Lung (tissue), 12 donors: ENCODE measurements around the gene GABRR1. TPM values are rescaled to one million over a fixed set of nuclear protein-coding genes. Genes with fewer than 3 reads are reported as not detected.

Source experiments
- ATAC-seq: fragments of 200-7000 bp; cut with Tn5 transposase; one replicate; pipeline ENCODE4 v1.9.1; 2020; ENCODE audit warnings: moderate number of reproducible peaks; ENCODE audit not compliant: insufficient read depth, low FRiP score
- DNase-seq, 3 donors: peaks; one replicate each; pipeline ENCODE4 v3.0.0-alpha.2; 2013 to 2017
- H3K27ac ChIP-seq, 2 donors: one replicate each; pipeline ENCODE4 v1.5.1; 2013; ENCODE audit warnings: mild to moderate bottlenecking in 2 of 2, moderate library complexity in 2 of 2, control low read depth in 1 of 2, inconsistent platforms in 1 of 2, low read depth in 1 of 2, low read length in 1 of 2
- H3K27me3 ChIP-seq, 3 donors: one replicate each; pipeline ENCODE4 v1.5.1; 2013; ENCODE audit warnings: low read length in 2 of 3; ENCODE audit not compliant: control insufficient read depth in 3 of 3, insufficient read depth in 3 of 3
- H3K36me3 ChIP-seq, 4 donors: one replicate each; pipeline ENCODE4 v1.5.1; 2013; ENCODE audit warnings: low read length in 4 of 4, mild to moderate bottlenecking in 1 of 4, moderate library complexity in 1 of 4; ENCODE audit not compliant: control insufficient read depth in 4 of 4, insufficient read depth in 4 of 4
- H3K4me1 ChIP-seq, 5 donors: one replicate each; pipeline ENCODE4 v1.5.1; 2013; ENCODE audit warnings: low read length in 5 of 5, mild to moderate bottlenecking in 2 of 5, moderate library complexity in 1 of 5; ENCODE audit not compliant: control insufficient read depth in 5 of 5, insufficient read depth in 5 of 5
- H3K4me3 ChIP-seq: one replicate; pipeline ENCODE4 v1.5.1; 2013; ENCODE audit warnings: mild to moderate bottlenecking, control low read depth, moderate library complexity
- H3K9ac ChIP-seq, 2 donors: one replicate each; pipeline ENCODE4 v1.5.1; 2013; ENCODE audit warnings: low read length in 2 of 2, control low read depth in 1 of 2; ENCODE audit not compliant: insufficient read depth in 1 of 2
- H3K9me3 ChIP-seq, 4 donors: one replicate each; pipeline ENCODE4 v1.5.1; 2013; ENCODE audit warnings: low read length in 3 of 4, mild to moderate bottlenecking in 1 of 4, moderate library complexity in 1 of 4; ENCODE audit not compliant: control insufficient read depth in 4 of 4, insufficient read depth in 3 of 4
- WGBS, 2 donors: extraction: QIAGEN DNeasy Blood & Tissue Kit; methylation state at CpG; one replicate each; pipeline ENCODE4 v1.1.7; 2013; 5-methylcytosine and 5-hydroxymethylcytosine counted together
- polyA plus RNA-seq, 2 donors: library from polyadenylated mRNA; stranded (reverse); fragments of 200-250 nt; gene quantifications; one replicate each; pipeline ENCODE4 v1.2.1, GENCODE V29; 2013
- total RNA-seq, 2 donors: library from RNA; depleted of rRNA in 1 of 2; stranded (reverse); fragments of >200 nt in 1 of 2; gene quantifications; one replicate each; pipeline ENCODE4 v1.2.1, GENCODE V29; 2014 to 2021
- TF ChIP-seq, protein P1 (sequence below): IDR thresholded peaks from 2 replicates; pipeline ENCODE4 v1.5.1; 2012; ENCODE audit warnings: mild to moderate bottlenecking; ENCODE audit errors: control extremely low read depth, extremely low read depth
- donor health status: control.
- donor health status: control.
- donor health status: Bipolar disorder and iron deficiency.
- donor health status: healthy.
- donor health status: DM: yes; HTN: yes; CAD: no.

Gene GABRR1
- total and polyA plus RNA-seq, 4 donors, result not detected

DNA sequence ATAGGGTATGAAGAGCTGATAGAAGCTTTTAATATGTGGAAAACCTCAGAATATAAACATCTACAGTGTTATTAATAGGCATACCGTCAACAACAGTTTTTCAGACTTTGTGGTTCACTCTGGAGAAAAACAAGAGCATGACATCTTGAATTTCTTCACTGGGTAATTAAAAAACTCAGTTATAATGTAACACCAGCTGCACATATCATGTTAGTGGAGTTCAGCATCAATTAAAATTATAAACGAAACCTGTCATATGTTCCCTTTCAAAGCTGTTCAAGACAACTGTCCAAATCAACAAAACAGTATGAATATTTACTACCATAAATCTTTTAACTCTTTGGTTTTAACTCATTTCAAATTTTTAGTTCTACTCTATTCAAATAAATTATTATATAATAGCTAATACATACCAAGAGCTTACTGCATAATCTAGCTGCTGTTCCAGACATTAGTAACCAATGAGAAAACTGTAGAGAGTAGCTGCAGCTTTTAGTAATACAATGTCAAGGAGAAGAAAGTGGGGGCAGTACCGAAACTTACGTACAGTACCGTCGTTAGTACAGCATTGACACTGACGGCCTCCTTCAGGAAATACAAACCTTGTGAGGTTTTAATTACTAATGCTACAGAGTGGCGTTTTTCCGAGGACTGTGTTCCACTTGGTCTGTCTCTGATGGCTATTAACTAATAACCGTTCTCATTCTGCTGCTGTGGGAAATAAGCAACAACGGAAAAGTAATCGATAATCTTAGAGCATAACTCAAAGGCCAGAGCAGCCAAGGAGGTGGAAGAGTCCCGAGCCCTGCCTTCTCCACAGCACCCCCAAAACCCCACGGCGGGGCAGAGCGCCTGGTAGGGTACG lies 71.8 kb downstream of the GABRR1 start:
- Histone ChIP-seq H3K27ac (peak overlapping the region; percentile 91 to 98), H3K36me3 (peaks cover 0 to 2% (median under 1%) of the 10 kb centered on the region in 4 donors), H3K4me3 (peak overlapping the region; percentile 93), H3K4me1 (peaks cover 0 to 14% (median 2%) of the 10 kb centered on the region in 5 donors), H3K27me3 (no peaks in the 10 kb centered on the region), H3K9me3 (no peaks in the 10 kb centered on the region), H3K9ac (peak overlapping the region in 1 of 2 donors; percentile 93)
- TF ChIP-seq, protein P1, sequence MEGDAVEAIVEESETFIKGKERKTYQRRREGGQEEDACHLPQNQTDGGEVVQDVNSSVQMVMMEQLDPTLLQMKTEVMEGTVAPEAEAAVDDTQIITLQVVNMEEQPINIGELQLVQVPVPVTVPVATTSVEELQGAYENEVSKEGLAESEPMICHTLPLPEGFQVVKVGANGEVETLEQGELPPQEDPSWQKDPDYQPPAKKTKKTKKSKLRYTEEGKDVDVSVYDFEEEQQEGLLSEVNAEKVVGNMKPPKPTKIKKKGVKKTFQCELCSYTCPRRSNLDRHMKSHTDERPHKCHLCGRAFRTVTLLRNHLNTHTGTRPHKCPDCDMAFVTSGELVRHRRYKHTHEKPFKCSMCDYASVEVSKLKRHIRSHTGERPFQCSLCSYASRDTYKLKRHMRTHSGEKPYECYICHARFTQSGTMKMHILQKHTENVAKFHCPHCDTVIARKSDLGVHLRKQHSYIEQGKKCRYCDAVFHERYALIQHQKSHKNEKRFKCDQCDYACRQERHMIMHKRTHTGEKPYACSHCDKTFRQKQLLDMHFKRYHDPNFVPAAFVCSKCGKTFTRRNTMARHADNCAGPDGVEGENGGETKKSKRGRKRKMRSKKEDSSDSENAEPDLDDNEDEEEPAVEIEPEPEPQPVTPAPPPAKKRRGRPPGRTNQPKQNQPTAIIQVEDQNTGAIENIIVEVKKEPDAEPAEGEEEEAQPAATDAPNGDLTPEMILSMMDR, result no peak
- peak in 2 of 3 donors; percentile 68 for DNase-seq
- WGBS, 2 donors, result 3 to 5% methylated on average over 17 of the region's 17 CpGs
- no peak for ATAC-seq

DNA sequence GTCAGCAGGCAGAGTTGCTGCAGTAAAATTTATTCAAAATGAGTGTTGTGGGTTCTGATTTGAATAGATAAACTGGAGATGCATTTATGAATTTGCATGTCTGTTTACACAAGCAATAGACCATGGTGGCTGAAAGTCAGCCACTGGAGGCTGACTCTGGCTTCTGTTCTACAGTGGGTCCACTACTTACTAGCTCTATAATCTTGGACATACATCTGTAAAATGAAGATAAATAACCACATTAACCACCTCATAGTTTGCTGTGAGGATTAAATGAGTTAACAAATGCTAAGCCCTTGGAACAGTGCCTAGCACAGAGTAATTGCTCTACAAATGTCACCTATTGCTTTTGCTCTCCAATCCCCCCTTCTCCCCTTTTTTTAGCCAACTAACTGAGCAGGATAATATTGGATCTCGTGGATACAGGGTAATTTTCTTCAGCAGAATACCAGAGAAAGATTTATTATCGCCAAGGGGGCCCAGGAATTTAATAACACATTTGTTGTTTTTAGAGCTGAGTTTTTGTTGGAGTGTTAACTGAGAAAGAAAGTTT lies 72.7 kb downstream of the GABRR1 start:
- ATAC-seq, result no peak
- no peaks in the 10 kb centered on the region for H3K9me3 ChIP-seq
- H3K9ac ChIP-seq, result no peak overlapping the region
- no peak overlapping the region for H3K27ac ChIP-seq
- 82 to 88% methylated on average over 2 of the region's 2 CpGs for WGBS, 2 donors
- TF ChIP-seq, protein P1, result no peak
- peaks cover 0 to 2% (median under 1%) of the 10 kb centered on the region in 4 donors for H3K36me3 ChIP-seq
- H3K4me3 ChIP-seq, result no peak overlapping the region
- H3K4me1 ChIP-seq, result peaks cover 0 to 14% (median 2%) of the 10 kb centered on the region in 5 donors
- H3K27me3 ChIP-seq, result no peaks in the 10 kb centered on the region
- no peak for DNase-seq

GRCh38 chr6:89140347-89141156 lies 76.6 kb downstream of the GABRR1 start:
- DNase-seq, result no peak
- 71 to 84% methylated on average over 7 of the region's 7 CpGs for whole genome bisulfite sequencing, 2 donors
- no peak overlapping the region for H3K4me3 ChIP-seq
- no peaks in the 10 kb centered on the region for H3K27me3 ChIP-seq
- no peaks in the 10 kb centered on the region for H3K9me3 ChIP-seq
- TF ChIP-seq, protein P1, result no peak
- no peak overlapping the region for H3K27ac ChIP-seq
- peaks cover 0 to 11% (median 0%) of the 10 kb centered on the region in 5 donors for H3K4me1 ChIP-seq
- peaks cover 0 to 2% (median 0%) of the 10 kb centered on the region in 4 donors for H3K36me3 ChIP-seq
- no peak overlapping the region for H3K9ac ChIP-seq
- no peak for ATAC-seq
